GM12875 (cell line): ENCODE results near the gene SPATA9.

ENCODE experiments used
- H3K4me3 ChIP-seq: one replicate; pipeline ENCODE4 v1.5.1; 2011; ENCODE audit warnings: low read depth, low read length, control low read depth
- TF ChIP-seq, protein P1 (sequence below): IDR thresholded peaks from 2 replicates; pipeline ENCODE4 v1.5.1; 2011; ENCODE audit warnings: low read depth, mild to moderate bottlenecking, control low read depth, inconsistent platforms, low read length, moderate library complexity, borderline replicate concordance; ENCODE audit not compliant: insufficient read depth

The SPATA9 gene

DNA sequence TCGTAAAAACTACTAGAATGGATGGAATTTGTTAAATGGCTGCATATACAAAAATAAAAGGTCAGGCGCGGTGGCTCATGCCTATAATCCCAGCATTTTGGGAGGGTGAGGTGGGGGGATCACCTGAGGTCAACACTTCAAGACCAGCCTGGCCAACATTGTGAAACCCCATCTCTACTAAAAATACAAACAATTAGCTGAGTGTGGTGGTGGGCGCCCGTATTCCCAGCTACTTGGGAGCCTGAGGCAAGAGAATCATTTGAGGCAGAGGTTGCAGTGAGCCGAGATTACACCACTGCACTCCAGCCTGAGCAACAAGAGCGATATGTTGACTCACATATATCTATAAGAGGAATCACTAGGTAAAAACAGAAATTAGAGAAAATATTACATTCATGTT, 72.2 kb downstream of the SPATA9 start:
- H3K4me3 ChIP-seq = no peak overlapping the region
- TF ChIP-seq, protein P1, sequence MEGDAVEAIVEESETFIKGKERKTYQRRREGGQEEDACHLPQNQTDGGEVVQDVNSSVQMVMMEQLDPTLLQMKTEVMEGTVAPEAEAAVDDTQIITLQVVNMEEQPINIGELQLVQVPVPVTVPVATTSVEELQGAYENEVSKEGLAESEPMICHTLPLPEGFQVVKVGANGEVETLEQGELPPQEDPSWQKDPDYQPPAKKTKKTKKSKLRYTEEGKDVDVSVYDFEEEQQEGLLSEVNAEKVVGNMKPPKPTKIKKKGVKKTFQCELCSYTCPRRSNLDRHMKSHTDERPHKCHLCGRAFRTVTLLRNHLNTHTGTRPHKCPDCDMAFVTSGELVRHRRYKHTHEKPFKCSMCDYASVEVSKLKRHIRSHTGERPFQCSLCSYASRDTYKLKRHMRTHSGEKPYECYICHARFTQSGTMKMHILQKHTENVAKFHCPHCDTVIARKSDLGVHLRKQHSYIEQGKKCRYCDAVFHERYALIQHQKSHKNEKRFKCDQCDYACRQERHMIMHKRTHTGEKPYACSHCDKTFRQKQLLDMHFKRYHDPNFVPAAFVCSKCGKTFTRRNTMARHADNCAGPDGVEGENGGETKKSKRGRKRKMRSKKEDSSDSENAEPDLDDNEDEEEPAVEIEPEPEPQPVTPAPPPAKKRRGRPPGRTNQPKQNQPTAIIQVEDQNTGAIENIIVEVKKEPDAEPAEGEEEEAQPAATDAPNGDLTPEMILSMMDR = no peak

GRCh38 chr5:95609711-95610110, 73.1 kb downstream of the SPATA9 start:
- TF ChIP-seq, protein P1 = no peak
- no peak overlapping the region for H3K4me3 ChIP-seq
